Kidney glomerular epithelial cell (primary cell): ENCODE results near the gene PEX26.
"Not testable (repeated sequence)": the region's sequence is repeated elsewhere in the genome, so short reads cannot be mapped to it uniquely, and the experiment has no call there.

Experiments used
- DNase-seq: peaks from one replicate; lab custom pipeline; 2025; lab: John Stamatoyannopoulos, UW

PEX26 gene

DNA sequence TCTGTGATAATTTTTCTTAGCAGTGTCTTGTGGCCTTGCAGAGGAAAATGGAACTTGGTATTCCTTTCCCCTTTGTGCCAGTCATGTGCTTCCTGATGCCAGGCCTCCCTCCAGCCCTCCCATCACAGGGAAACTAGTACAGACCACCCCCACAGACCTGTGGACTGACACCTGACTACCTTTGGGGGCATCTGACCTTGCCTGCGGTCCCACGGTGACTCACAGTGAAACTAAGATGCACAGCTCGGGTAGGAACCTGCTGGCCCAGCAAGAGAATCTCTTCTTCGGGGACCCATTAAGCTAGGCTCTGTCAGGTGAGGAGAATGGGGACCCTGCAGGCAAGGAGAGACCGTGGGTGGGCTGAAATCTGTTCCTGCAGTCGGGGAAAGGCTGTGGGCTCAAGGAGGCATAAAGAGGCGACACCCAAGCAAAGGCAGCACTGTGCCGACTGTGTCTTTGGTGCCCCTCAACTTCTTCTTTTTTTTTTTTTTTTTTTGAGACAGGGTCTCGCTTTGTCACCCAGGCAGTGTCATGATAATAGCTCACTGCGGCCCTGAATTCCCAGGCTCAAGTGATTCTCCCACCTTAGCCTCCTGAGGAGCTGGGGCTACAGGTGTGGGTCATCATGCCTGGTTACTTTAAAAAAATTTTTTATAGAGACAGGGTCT, 20.8 kb upstream of the PEX26 start:
- no peak for DNase-seq

DNA sequence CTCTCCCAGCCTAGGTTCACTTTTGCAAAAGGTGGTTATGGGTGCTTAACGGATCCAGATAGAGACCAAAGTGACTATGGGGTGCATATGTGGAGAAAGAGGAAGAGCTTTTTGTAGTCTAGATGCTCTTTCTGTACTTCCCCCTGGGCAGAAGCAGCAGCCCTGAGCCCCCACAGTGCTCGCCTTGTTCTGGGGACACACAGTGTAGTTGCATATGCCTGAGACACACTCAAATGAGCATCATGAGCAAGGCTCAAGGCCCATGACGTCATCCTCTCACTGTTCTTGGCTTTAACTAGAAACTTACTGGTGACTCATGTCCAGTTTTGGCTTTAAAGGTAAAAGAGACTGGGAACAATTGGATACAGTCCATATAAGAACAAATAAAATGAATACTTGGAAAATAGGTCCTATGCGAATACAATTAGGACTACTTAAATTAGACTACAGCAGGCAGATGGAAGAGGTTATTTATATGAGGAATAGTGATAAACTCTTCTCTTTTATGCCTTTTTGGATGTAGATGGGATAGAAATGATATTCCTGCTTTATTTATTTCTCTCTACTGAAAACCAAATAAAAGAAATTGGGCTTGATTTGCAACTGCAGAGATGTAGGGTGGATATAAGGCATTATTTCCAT, 20.1 kb upstream of the PEX26 start:
- peak; percentile 82 for DNase-seq

DNA sequence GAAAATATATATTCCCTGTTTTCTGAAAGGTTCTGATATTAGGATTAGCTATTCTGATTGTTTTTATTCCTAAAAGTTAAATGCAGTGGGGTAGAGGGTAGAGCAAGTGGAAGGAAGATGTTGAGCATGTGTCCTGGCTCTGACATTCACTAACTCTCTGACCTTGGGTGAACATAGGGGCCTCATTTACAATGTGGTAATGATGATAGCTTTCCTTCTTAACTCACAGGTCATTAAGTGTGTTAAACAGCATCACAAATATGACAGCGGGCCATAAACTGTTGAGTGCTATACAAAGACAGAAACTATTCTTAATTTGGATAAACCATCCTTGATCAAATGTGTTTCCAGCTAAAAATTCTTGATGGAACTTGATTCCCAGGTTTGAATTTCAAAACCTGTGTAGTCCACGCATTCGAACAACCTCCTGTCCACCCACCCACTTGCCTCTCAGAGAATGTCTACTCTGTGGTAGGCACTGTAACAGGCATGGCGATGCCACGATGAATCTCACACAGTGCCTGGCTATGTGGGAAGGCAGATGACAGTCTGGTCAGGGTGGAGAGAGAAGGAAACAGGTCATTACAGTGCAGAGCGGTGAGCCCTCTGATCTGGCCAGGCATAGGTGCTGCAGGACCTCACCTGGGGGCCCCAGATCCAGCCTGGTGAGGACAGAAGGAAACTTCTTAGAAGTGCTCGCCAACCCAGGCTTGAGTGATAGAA, 19.3 kb upstream of the PEX26 start:
- no peak for DNase-seq

DNA sequence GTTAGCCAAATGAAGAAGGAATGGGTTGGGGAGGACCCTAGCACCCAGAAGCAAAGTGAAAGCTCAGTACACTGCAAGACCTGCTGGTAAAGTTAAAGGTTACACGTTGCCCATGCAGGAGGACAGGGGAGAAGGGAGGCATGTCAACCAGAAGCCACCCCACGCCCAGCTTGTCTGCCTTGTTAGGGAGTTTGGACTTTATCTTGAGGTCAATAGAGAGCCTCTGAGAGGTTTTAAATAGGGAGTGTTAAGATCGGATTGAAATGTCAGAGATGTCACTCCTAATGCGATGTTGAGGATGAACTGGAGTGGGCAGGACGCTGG, 18.7 kb upstream of the PEX26 start:
- no peak for DNase-seq

DNA sequence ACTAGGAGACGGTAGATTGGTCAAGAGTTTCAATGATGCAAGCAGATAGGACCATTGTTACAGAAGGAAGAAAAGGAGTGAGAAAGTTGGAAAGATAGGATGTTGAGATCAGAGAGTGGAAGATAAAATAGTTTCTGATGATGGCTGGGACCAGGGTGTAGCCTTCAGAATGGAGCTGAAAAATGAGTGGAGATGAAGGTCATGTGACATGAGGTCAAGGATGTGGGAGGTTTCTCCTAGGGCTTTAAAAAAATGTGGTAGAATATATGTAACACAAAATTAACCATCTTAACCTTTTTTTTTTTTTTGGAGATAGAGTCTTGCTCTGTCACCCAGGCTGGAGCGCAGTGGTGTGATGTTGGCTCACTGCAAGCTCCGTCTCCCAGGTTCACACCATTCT, 18.3 kb upstream of the PEX26 start:
- DNase-seq = no peak

DNA sequence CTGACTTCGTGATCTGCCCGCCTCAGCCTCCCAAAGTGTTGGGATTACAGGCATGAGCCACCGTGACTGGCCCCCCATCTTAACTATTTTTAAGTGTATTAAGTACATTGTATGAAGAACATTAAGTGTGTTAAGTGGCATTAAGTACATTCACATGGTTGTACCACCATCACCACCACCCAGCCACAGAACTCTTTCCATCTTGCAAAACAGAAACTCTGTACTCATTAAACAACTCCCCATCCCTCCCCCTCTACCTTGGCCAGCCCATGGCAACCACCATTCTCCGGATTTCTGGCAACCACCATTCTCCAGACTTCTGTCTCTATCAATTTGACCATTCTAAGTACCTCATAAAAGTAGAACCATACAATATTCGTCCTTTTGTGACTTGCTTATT, 17.8 kb upstream of the PEX26 start:
- DNase-seq = no peak

DNA sequence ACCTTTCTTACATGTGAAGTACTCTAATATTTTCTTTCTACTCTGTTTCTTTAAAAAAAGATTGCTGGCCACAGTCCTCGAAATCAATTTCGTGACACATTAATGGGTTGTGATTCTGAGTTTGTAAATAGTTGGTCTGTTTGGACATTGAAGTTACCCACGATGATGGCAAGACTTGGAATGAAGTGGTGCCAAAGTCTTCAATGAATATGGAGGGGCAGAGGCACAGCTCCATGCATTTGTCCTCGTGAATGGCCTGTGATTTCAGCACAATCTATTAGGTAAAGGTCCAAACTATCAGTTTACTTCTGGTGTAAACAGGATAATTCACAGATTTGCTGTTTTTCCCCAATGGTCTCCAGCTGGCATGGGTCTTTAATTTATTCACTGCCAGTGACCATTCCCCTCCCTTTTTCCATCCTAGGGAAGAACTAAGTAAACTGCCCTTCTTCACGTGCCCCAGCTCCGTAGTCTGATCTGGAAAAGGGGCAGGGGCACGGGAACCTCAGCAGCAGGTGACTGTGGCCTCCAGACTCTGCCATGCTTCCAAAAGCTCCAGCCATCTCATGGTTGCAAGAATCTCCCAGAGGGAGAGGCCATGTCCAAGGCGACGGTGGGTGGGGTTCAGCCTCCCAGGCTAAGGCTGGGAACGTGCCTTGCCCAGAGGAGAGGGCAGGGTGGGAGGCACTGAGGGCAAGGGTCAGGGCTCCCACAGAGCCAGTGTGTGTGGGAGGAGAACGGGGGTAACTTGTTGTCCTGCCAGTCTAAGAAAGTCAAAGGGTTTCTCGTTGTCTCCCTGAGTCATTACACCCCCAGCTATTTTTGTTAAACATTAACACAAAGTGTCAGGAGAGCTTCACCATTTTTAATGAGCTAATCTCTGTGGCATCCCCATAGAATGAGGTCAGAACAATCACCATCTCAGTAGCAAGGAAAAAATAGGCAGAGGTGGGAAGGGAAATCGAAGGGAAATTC, 16.9 kb upstream of the PEX26 start:
- peak; percentile 98 for DNase-seq

DNA sequence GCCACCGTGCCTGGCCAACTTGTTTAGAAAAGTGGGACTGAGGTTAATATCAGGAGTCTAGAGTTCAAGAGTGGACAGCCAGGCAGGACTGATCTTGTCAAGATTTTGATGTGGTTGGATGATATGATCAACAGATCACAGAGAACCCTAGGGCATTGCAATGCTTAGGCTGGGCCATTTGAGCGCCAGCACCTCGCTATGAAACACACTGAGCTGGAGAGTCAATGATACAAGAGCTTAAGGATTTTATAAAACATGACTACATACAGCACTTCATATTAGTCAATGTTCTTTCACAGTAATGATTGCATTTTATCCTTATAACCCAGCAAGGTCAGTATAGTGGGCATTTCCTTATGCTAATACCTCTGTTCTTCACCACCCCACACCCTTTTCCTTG, 15.4 kb upstream of the PEX26 start:
- DNase-seq = no peak

DNA sequence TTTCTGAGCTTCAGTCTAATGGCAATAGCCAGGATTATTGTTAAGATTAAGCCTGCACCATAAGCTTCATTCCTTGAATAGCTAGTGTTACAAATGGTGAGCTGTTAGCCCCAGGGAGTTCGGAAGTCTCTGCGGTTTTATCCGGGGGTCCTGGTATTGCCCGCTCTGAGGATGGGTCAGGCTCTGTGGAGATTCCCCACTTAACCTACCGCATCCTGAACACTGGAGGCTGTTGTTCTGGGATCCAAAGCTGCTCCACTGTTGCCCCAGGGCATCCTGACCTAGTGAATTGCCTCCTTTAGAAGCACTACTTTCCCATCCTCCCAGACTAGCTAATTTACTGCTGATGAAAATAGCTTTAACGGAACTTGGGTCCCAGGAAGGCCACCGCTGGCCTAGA, 14.5 kb upstream of the PEX26 start:
- no peak for DNase-seq

DNA sequence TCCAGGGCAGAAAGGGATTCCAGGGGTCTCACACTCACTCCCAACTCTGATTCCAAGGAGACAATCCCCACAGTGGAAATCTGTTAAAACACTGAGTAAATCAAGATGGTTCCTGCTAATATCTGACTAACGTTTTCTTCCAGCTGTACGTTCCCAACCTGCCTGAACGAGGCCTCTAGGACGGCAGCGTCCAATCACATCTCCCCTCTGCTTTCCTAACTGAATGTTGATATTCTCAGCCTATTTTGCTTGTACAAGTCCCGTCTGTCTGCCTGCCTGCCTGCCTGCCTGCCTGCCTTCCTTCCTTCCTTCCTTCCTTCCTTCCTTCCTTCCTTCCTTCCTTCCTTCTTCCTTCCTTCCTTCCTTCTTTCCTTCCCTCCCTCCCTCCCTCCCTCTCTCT, 14.1 kb upstream of the PEX26 start:
- not testable (repeated sequence) for DNase-seq

DNA sequence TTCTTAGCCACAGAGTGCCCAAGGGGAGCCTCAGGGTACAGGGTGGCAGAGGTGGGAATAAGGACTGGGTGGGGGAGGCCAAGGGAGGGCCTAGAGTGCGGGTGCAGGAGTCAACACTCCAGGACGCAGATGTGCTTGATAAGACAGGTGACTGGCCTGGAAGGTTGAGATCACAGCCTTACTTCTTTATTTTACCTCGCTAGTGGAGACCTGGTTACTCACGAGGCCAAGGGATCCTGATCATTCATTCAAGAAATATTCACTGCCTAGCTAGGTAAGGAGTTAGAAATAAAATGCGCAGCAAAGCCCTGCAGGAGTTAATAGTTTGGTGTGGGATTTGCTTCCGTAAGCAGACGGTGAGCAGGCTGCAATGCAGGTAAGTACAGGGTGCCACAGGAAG, 13.2 kb upstream of the PEX26 start:
- DNase-seq = no peak

DNA sequence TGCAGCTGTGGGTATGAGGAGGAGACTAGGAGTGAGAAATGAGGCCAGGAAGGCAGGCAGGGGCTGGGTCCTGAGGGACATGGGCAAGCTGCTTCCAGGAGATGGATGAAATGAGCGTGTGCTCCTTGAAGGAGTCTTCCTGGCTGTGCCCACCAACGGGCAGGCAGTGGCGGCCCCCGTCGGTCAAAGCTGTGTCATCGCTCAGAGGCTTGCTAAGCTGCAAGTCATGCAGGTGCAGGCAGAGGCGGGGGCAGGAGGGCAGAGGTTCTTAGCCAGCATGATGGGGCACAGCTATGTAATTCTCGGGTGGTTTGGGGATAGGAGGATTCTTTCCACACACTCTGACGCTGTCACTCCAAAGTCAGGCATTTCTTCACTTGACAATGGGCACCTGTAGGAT, 12.5 kb upstream of the PEX26 start:
- no peak for DNase-seq

DNA sequence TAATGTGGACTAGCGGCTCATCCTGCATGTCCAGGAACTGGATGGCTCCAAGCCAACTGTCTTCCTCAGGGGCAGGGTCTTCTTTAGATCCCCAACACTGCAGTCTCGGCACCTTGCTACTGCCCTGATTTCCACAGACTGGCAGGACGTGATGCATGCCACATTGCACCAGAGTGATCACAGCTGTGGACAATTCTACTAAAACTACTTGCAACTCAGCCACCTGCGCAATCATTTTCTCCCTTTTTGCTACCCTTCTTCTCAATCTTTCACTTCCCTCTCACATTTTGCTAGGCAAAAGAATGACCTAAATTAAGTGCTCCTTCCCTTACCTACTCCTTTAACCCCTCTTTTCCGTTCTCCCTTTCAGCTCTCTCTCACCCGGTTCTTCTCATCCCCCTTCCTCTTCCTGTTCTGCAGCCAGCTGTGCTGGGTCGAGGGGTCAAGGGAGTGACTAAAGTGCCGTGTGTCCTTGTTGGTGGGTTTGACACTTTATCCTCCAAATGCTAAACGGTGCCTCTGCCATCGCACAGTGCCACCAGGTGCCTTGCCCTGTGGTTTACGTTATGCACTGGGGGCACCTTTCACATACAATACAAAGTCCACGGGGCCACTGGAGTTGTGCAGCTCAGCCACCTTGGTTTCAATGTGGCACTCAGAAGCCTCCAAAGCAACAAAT, 11.5 kb upstream of the PEX26 start:
- DNase-seq = no peak

DNA sequence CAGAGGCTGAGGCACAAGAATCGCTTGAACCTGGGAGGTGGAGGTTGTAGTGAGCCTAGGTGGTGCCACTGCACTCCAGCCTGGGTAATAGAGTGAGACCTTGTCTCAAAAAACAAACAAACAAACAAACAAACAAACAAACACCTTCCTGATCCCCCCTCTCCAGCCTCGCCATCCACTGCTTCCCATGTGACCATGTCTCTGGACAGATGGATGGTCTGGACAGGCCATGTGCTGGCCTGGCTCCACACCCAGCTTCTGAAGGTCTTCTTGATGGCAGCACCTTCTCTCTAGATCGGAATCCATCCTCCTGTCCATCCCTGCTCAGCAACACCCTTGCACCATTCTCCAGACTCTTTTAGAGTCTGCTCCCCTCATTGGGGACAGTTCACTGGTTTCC, 10.7 kb upstream of the PEX26 start:
- no peak for DNase-seq

DNA sequence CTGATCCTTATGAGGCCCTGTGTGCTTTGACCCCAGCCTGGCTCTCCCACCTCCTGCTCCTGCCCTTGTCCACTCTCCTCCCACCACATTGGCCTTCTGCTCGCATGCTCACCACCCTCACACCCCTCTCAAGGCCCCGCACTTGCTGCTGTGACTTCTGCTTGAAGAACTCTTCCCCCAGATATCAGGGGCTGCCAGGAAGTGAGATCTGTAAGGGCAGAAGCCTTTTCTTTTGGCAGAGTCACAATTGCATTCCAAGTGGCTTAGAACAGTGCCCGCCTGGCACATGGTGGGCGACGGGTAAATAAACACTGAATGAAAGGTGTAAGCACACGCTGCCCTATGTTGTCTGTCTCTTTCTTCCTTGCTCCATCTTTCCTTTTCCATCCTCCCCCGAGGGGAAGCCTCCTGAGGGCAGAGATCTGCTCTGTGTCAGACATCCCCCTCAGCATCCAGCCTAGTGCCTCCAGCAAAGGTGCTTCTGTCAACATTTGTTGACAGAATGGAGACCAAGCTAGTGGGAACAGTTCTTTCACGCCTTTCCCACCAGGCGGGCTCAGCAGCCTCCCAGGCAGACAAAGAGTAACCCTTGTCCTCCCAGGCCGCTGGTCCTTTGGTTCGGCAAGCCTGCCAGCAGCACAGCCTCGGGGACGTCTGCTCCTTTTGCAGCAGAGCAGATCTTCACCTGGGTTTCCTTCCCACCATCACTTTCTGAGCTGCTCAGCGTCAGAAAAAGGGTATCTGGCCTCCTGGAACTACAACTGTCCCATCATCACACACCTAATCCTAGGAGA, 10.0 kb upstream of the PEX26 start:
- no peak for DNase-seq

DNA sequence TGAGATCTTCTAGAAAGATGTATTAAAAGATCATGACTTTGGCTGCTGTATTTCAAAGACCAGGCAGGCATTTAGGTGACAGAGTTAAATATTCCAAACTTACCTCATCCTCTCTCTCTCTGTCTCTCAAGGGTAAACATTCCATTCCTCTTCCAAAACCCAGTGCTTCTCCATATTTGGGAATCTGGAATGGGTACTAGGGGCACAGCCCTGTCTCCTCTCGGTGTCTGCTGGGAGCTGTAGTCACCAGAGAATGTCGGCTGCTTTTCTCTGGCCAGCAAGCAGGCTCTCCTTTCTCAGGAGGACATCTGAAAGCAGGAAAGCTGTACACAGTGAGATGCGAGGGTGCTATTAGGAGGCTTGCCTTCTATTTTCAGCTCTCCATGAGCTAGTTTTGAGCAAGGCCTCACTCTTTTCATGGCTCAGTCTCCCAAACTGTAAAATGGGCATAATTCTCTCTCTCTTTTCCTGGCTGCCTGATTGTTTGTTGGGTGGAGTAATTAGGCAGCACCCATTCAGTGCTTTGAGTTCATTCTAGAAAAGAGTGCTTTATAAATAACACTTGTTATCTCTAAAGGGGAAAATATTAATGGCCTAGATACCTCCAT, 9.3 kb upstream of the PEX26 start:
- peak; percentile 22 for DNase-seq

DNA sequence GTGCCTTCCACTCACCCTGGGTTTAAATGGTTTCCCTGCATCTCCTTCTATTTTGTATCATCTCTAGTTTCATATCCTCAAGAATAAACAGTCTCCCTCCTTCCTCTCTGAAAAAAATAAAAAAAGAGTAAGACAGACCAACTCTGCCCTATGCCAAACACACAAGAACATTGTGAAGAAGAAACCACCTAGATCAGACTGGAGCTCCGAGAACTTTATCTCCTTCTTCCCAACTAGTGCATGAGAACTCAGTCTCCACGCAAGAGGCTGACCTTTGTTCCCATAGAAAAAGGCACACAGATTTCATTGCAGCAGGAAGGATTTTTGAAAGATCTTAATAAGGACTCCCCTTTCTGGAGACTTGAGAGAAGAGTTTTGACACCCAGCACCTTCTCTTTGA, 8.7 kb upstream of the PEX26 start:
- DNase-seq = no peak

DNA sequence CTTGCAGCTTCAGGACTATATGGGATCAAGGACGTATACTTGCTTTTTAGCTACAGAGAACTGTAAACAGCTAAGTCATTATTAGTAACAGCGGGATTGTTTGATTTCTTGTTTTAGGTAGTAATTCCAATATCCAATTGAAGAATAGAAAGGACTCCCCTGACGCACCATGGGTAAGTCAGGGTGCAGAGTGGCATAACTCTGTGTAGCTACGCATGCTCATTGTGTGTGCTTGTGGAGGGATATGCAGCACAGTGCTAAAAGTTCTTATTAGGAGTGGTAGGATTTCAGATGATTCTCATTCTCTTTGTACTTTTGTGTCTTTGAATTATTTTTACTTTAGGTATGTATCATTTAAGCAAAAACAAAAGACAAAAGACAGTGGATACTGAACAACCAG, 7.7 kb upstream of the PEX26 start:
- DNase-seq = no peak

DNA sequence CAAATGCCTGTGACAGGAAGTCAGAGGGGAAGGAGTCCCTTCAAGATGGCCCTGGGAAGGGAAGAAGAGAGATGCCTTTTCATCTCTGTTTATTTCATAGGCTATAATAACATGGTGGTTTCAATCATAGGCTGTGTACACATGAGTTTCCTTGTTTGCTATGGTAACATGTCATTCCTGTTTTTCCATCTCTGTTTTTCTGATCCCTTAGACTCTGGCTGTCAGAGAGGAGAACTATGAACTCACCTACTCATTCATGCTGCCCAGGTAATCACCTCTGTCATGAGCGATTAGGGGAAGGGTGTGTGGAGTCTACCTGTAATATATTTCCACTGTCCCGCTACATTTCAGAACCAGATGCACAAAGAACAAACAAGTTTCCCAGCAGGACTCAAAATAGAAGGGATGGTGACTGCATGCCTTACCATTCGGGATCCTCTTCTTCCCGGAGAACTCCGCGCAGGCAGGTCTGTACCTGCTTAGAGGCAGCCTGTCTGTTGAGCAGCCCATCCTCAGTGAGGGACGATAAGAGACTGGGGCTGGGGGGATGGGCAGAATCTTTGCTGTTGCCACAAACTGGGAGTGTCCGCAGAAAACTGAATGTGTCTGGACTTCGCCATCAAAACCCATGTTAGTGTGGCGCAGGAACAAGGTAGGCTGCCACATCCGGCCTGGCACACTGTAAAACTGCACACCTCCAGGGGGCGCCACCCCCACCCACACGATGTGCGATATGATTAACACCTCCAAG, 7.1 kb upstream of the PEX26 start:
- no peak for DNase-seq
